ENCODE data around the gene FBXO42.
"Not testable (repeated sequence)": the region's sequence is repeated elsewhere in the genome, so short reads cannot be mapped to it uniquely, and the experiment has no call there.

Gene FBXO42

GRCh38 chr1:16372535-16373285, 20.4 kb upstream of the FBXO42 start:
- in situ Hi-C loops (cut with MboI; ENCODE audit: low sequenced_read_pairs): no loop called here

- in situ Hi-C loops (cut with MboI; ENCODE audit: low sequenced_read_pairs): no loop called here
Observed at GRCh38 chr1:16371725-16372124, 19.4 kb upstream of the FBXO42 start.

GRCh38 chr1:16369821-16370220, 17.5 kb upstream of the FBXO42 start:
- in situ Hi-C loops (cut with MboI; ENCODE audit: low sequenced_read_pairs): no loop called here

- in situ Hi-C loops (cut with MboI; ENCODE audit: low sequenced_read_pairs): no loop called here
Observed at GRCh38 chr1:16367968-16368890, 15.9 kb upstream of the FBXO42 start.

- in situ Hi-C loops (cut with MboI; ENCODE audit: low sequenced_read_pairs): no loop called here
Observed at GRCh38 chr1:16367258-16367967, 15.1 kb upstream of the FBXO42 start.

- in situ Hi-C loops (cut with MboI; ENCODE audit: low sequenced_read_pairs): no loop called here
Observed at GRCh38 chr1:16366722-16367257, 14.5 kb upstream of the FBXO42 start, which contains the start of gene SZRD1. Gene SZRD1 (plus strand): TSS chr1:16367242. CDS start chr1:16367258, 16 bp downstream.

GRCh38 chr1:16365146-16365498, 12.8 kb upstream of the FBXO42 start:
- in situ Hi-C loops (cut with MboI; ENCODE audit: low sequenced_read_pairs): not testable (repeated sequence)

GRCh38 chr1:16356867-16357266, 4.6 kb upstream of the FBXO42 start:
- in situ Hi-C loops (cut with MboI; ENCODE audit: low sequenced_read_pairs): no loop called here

- in situ Hi-C loops (cut with MboI; ENCODE audit: low sequenced_read_pairs): no loop called here
Observed at GRCh38 chr1:16354619-16355018, 2.3 kb upstream of the FBXO42 start.

- in situ Hi-C loops (cut with MboI; ENCODE audit: low sequenced_read_pairs): no loop called here
Observed at GRCh38 chr1:16352842-16353535, 709 bp upstream of the FBXO42 start.

- in situ Hi-C loops (cut with MboI; ENCODE audit: low sequenced_read_pairs): no loop called here
Observed at GRCh38 chr1:16351456-16351993, 755 bp downstream of the FBXO42 start.

- in situ Hi-C loops (cut with MboI; ENCODE audit: low sequenced_read_pairs): no loop called here
Observed at GRCh38 chr1:16349847-16350406, 2.4 kb downstream of the FBXO42 start.

GRCh38 chr1:16348414-16349182, 3.7 kb downstream of the FBXO42 start:
- in situ Hi-C loops (cut with MboI; ENCODE audit: low sequenced_read_pairs): no loop called here

GRCh38 chr1:16343276-16343675, 9.0 kb downstream of the FBXO42 start:
- in situ Hi-C loops (cut with MboI; ENCODE audit: low sequenced_read_pairs): not testable (repeated sequence)

- in situ Hi-C loops (cut with MboI; ENCODE audit: low sequenced_read_pairs): no loop called here
Observed at GRCh38 chr1:16342331-16343062, 9.8 kb downstream of the FBXO42 start.

- in situ Hi-C loops (cut with MboI; ENCODE audit: low sequenced_read_pairs): no loop called here
Observed at GRCh38 chr1:16340673-16341072, 11.6 kb downstream of the FBXO42 start.

GRCh38 chr1:16338961-16339360, 13.3 kb downstream of the FBXO42 start:
- in situ Hi-C loops (cut with MboI; ENCODE audit: low sequenced_read_pairs): no loop called here

GRCh38 chr1:16334655-16335340, 17.5 kb downstream of the FBXO42 start:
- in situ Hi-C loops (cut with MboI; ENCODE audit: low sequenced_read_pairs): no loop called here
